Mesendoderm (in vitro differentiated cells): ENCODE data around the gene RNF212B. TPM values are rescaled to one million over a fixed set of nuclear protein-coding genes. Genes with fewer than 3 reads are reported as not detected.
"Not testable (repeated sequence)": the region's sequence is repeated elsewhere in the genome, so short reads cannot be mapped to it uniquely, and the experiment has no call there.

Experiments
- DNase-seq: peaks from one replicate; pipeline ENCODE4 v3.0.0; 2013
- H2AK5ac ChIP-seq: 2 replicates; pipeline ENCODE4 v1.6.1; 2013; ENCODE audit warnings: low read length, inconsistent platforms
- H2BK120ac ChIP-seq: 2 replicates; pipeline ENCODE4 v1.6.1; 2013; ENCODE audit warnings: low read depth, mild to moderate bottlenecking, low read length, moderate library complexity, mixed read lengths
- H2BK15ac ChIP-seq: replicated peaks from 2 replicates; pipeline ENCODE4 v1.6.1; 2013; ENCODE audit warnings: low read depth, mild to moderate bottlenecking, moderate library complexity
- H2BK5ac ChIP-seq: 2 replicates; pipeline ENCODE4 v1.6.1; 2013; ENCODE audit warnings: low read length, inconsistent platforms
- H3K18ac ChIP-seq: 2 replicates; pipeline ENCODE4 v1.6.1; 2013; ENCODE audit warnings: mild to moderate bottlenecking, low read length, mixed read lengths
- H3K23ac ChIP-seq: one replicate; pipeline ENCODE4 v1.6.1; 2013; ENCODE audit warnings: low read length
- H3K27ac ChIP-seq: 2 replicates; pipeline ENCODE4 v1.5.1; 2013; ENCODE audit warnings: low read depth, mild to moderate bottlenecking, inconsistent platforms, low read length, moderate library complexity
- H3K27me3 ChIP-seq: 2 replicates; pipeline ENCODE4 v1.6.1; 2013; ENCODE audit warnings: low read length, control low read depth, mild to moderate bottlenecking, inconsistent platforms; ENCODE audit not compliant: insufficient read depth, poor library complexity
- H3K36me3 ChIP-seq: 2 replicates; pipeline ENCODE4 v1.6.1; 2013; ENCODE audit warnings: low read length, inconsistent platforms; ENCODE audit not compliant: control insufficient read depth, insufficient read depth
- H3K4ac ChIP-seq: one replicate; pipeline ENCODE4 v1.6.1; 2013; ENCODE audit warnings: low read depth, mild to moderate bottlenecking, low read length, moderate library complexity
- H3K4me1 ChIP-seq: 2 replicates; pipeline ENCODE4 v1.6.1; 2013; ENCODE audit warnings: low read depth, low read length, inconsistent platforms; ENCODE audit not compliant: control insufficient read depth
- H3K4me2 ChIP-seq: 2 replicates; pipeline ENCODE4 v1.6.1; 2013; ENCODE audit warnings: low read length
- H3K4me3 ChIP-seq: 2 replicates; pipeline ENCODE4 v1.5.1; 2013; ENCODE audit warnings: mild to moderate bottlenecking, low read length
- H3K56ac ChIP-seq: one replicate; pipeline ENCODE4 v1.6.1; 2013; ENCODE audit warnings: low read length
- H3K79me1 ChIP-seq: 2 replicates; pipeline ENCODE4 v1.6.1; 2013; ENCODE audit warnings: low read length, inconsistent platforms
- H3K79me2 ChIP-seq: 2 replicates; pipeline ENCODE4 v1.6.1; 2013; ENCODE audit warnings: mild to moderate bottlenecking, low read length; ENCODE audit not compliant: control insufficient read depth, insufficient read depth
- H3K9ac ChIP-seq: 2 replicates; pipeline ENCODE4 v1.6.1; 2013; ENCODE audit warnings: low read length, inconsistent platforms
- H4K5ac ChIP-seq: one replicate; pipeline ENCODE4 v1.6.1; 2013; ENCODE audit warnings: low read length
- H4K8ac ChIP-seq: one replicate; pipeline ENCODE4 v1.6.1; 2013; ENCODE audit warnings: low read depth, mild to moderate bottlenecking, control low read depth, low read length, moderate library complexity
- WGBS: extraction: QIAGEN DNeasy Blood & Tissue Kit; methylation state at CpG from one replicate; pipeline ENCODE4 v1.1.7; 2013; ENCODE audit warnings: low lambda C conversion rate, missing lambda C conversion rate; ENCODE audit not compliant: insufficient coverage; ENCODE audit errors: extremely low coverage; 5-methylcytosine and 5-hydroxymethylcytosine counted together
- polyA plus RNA-seq, 2 experiments: library from polyadenylated mRNA; stranded (reverse); fragments of 200-250 nt; gene quantifications; one replicate each; pipeline ENCODE4 v1.2.3, GENCODE V29; 2013

RNF212B gene, protein sequence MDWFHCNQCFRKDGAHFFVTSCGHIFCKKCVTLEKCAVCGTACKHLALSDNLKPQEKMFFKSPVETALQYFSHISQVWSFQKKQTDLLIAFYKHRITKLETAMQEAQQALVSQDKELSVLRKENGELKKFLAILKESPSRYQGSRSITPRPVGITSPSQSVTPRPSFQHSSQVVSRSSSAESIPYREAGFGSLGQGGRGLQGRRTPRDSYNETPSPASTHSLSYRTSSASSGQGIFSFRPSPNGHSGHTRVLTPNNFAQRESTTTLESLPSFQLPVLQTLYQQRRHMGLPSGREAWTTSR
- 0.37 TPM for polyA plus RNA-seq (2013, experiment 1 of 2)
- 0.14 TPM for polyA plus RNA-seq (2013, experiment 2 of 2)

DNA sequence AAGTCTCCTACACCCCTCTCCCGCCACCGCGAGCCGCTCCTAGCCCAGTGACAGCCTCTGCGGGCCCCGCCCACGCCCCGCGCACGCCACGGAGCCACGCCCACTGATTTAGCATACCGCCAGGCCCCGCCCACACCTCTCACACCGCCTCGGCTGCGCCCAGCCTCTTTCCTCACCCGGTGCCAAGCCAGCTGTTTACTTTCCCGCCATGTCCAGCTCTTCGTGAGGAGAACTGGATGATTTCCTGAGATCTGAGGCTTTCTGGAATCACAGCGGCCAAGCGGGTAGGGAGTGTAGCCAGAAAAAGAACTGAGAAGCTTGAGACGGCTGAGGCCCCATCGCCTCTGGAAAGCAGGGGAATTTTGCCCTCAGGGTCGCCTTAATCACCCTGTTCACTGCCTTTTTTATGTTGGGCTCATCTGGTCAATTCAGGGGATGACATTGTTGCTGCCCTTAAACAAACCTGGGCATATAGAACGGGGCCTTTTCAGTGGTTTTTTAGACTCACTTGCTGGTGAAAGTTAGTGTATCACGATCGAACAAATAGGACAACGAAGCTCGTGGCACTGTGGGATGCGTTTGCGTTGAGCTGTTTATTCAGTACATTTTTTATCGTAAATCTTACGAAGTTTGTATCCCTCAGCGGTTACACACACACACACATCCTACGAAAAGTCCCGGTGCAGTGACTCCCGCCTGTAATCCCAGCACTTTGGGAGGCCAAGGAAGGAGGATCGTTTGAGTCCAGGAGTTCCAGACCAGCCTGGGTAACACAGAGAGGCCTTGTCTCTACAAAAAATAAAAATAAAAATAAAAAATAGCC lies at the start of gene RNF212B:
Gene RNF212B, plus strand, starts transcription at position 165 of the 823 bp plus-strand sequence. CDS start 2,410 bp downstream, outside the sequence.
- Histone ChIP-seq H3K79me2 (no peaks in the 10 kb centered on the region), H2AK5ac (no peak within 1 kb of the TSS), H3K4me1 (no peaks in the 10 kb centered on the region), H3K4me2 (peak within 1 kb of the TSS; percentile 71), H3K9ac (peak within 1 kb of the TSS; percentile 66), H3K36me3 (no peaks in the 10 kb centered on the region), H3K4ac (peak within 1 kb of the TSS; percentile 36), H3K27me3 (no peaks in the 10 kb centered on the region), H3K56ac (peak within 1 kb of the TSS; percentile 83), H3K23ac (no peak within 1 kb of the TSS), H2BK15ac (no peak within 1 kb of the TSS), H4K8ac (no peak within 1 kb of the TSS), H3K27ac (no peak within 1 kb of the TSS), H2BK120ac (no peak within 1 kb of the TSS), H4K5ac (no peak within 1 kb of the TSS), H3K4me3 (no peak within 1 kb of the TSS), H3K79me1 (no peaks in the 10 kb centered on the region), H3K18ac (peak within 1 kb of the TSS; percentile 3), H2BK5ac (no peak within 1 kb of the TSS)
- peak; percentile 93 for DNase-seq
- WGBS, result no CpG with 5 or more reads among the region's 39 CpGs

DNA sequence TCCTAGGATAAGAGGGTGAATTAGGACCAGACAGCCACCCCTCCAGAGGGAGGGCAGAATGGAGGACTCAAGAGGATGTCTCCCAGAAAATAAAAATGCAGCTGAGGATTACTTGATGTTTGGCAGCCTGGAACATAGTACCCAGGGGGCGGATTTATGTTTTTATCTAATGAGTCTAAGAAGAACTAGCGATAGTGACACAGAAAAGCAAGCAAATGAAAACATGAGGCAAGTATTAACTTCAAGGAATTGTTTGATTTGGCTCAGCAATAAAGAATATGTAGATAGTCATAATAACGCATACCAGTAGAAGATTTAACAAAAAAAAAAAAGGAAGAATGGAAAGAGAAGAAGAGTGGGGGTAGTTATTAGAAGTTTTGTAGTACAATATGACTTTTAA lies 44.3 kb upstream of the RNF212B start:
- WGBS, result 100% methylated on average over 1 of the region's 3 CpGs

DNA sequence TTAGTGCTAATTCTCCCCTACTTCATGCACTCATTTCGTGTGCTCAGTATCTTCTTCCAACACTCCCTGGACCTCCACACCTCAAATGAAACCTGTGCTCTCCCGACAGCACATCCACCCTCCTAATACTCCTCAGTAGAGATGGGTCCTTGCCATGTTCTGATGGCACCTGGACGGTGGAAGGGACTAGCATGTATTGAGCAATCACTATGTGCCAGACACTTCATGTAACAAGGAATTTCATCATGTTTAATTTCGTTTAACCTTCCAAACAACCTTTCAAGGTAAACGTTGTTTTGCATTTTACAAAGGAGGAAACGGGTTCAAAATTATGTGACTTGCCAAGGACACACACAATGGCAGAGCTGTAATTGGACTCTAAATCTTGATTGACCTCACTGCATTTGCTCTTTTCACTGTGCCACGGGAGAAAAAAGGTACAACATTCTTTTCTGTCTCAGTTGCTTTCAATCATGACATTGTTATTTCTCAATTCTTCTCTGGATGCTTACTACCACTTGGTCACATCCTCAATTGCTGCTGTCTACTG lies 42.1 kb upstream of the RNF212B start:
- H2AK5ac ChIP-seq, result no peak overlapping the region
- WGBS, result no CpG with 5 or more reads among the region's 7 CpGs
- H3K4me2 ChIP-seq, result no peak overlapping the region
- H3K4me3 ChIP-seq, result no peak overlapping the region
- no peak overlapping the region for H3K4ac ChIP-seq
- no peak overlapping the region for H3K56ac ChIP-seq
- H2BK120ac ChIP-seq, result no peak overlapping the region
- no peak overlapping the region for H2BK15ac ChIP-seq
- H4K5ac ChIP-seq, result no peak overlapping the region
- no peak overlapping the region for H2BK5ac ChIP-seq
- peaks cover 3% of the 10 kb centered on the region for H3K4me1 ChIP-seq
- no peaks in the 10 kb centered on the region for H3K79me1 ChIP-seq
- H3K27ac ChIP-seq, result no peak overlapping the region
- H3K79me2 ChIP-seq, result no peaks in the 10 kb centered on the region
- H3K36me3 ChIP-seq, result no peaks in the 10 kb centered on the region
- H3K23ac ChIP-seq, result no peak overlapping the region
- no peak overlapping the region for H3K9ac ChIP-seq
- DNase-seq, result no peak
- no peaks in the 10 kb centered on the region for H3K27me3 ChIP-seq
- no peak overlapping the region for H3K18ac ChIP-seq
- H4K8ac ChIP-seq, result no peak overlapping the region

More for the DNA sequence above, 44.3 kb upstream of the RNF212B start:
- Histone ChIP-seq H3K27ac (no peak overlapping the region), H3K23ac (no peak overlapping the region), H3K18ac (no peak overlapping the region), H3K4ac (no peak overlapping the region), H3K56ac (no peak overlapping the region), H3K4me3 (no peak overlapping the region), H2BK15ac (no peak overlapping the region), H3K4me2 (no peak overlapping the region), H3K9ac (no peak overlapping the region), H3K36me3 (no peaks in the 10 kb centered on the region), H3K79me2 (no peaks in the 10 kb centered on the region), H2BK5ac (no peak overlapping the region), H2AK5ac (no peak overlapping the region), H3K27me3 (no peaks in the 10 kb centered on the region), H3K4me1 (no peaks in the 10 kb centered on the region), H3K79me1 (no peaks in the 10 kb centered on the region), H4K8ac (no peak overlapping the region), H2BK120ac (no peak overlapping the region), H4K5ac (no peak overlapping the region)
- DNase-seq, result no peak

DNA sequence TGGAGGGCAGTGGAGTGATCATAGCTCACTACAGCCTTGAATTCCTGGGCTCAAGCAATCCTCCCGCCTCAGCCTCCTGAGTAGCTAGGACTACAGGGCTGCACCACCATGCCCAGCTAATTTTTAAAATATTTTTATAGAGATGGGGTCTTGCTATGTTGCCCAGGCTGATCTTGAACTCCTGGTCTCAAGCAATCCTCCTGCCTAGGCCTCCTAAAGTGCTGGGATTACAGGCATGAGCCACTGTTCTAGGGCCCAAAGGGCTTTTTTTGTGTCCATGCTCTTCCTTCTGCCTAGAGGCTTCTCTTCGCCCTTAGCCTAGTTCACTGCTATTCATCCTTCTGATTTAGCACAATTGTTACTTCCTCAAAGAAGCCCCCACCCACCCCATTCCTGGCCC lies 41.2 kb upstream of the RNF212B start:
- H3K23ac ChIP-seq, H3K4me3 ChIP-seq, H2BK120ac ChIP-seq, H3K4me1 ChIP-seq, H4K8ac ChIP-seq, H3K79me2 ChIP-seq, H3K9ac ChIP-seq, H3K79me1 ChIP-seq, H4K5ac ChIP-seq, H3K27me3 ChIP-seq, H3K27ac ChIP-seq, H3K36me3 ChIP-seq, DNase-seq, H2BK5ac ChIP-seq, H3K4me2 ChIP-seq, H2AK5ac ChIP-seq: not testable (repeated sequence)
- peak overlapping the region; percentile 65 for H3K56ac ChIP-seq
- peak overlapping the region; percentile 67 for H2BK15ac ChIP-seq
- peak overlapping the region; percentile 78 for H3K4ac ChIP-seq
- peak overlapping the region; percentile 83 for H3K18ac ChIP-seq
- no CpG with 5 or more reads among the region's 2 CpGs for WGBS

DNA sequence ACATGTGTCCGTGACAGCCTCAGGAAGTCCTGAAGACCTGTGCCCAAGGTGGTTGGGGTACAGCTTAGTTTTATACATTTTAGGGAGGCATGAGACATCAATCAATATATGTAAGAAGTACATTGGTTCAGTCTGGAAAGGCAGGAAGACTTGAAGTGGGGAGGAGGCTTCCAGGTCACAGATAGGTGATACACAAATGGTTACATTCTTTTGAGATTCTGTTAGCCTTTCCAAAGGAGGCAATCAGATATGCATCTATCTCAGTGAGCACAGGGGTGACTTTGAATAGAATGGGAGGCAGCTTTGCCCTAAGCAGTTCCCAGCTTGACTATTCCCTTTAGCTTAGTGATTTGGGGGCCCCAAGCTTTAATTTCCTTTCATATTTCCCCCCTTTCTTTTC lies 38.6 kb upstream of the RNF212B start:
- WGBS, result no CpG with 5 or more reads among the region's 1 CpG

More for the DNA sequence above, 38.6 kb upstream of the RNF212B start:
- not testable (repeated sequence) for H3K27me3 ChIP-seq, H3K4me1 ChIP-seq, H3K36me3 ChIP-seq, H3K4me3 ChIP-seq, H3K79me1 ChIP-seq, H4K8ac ChIP-seq, H3K79me2 ChIP-seq, H3K4me2 ChIP-seq, H3K23ac ChIP-seq
- H3K27ac ChIP-seq, result peak overlapping the region; percentile 94
- peak overlapping the region; percentile 99 for H3K18ac ChIP-seq
- H3K56ac ChIP-seq, result peak overlapping the region; percentile 81
- peak overlapping the region; percentile 99 for H2BK120ac ChIP-seq
- H3K9ac ChIP-seq, result peak overlapping the region; percentile 32
- peak; percentile 92 for DNase-seq
- H2BK15ac ChIP-seq, result peak overlapping the region; percentile 100
- H2AK5ac ChIP-seq, result peak overlapping the region; percentile 88
- H2BK5ac ChIP-seq, result peak overlapping the region; percentile 99
- H3K4ac ChIP-seq, result peak overlapping the region; percentile 96
- H4K5ac ChIP-seq, result peak overlapping the region; percentile 47
